ENCODE data around the gene AGPAT3. TPM values are rescaled to one million over a fixed set of nuclear protein-coding genes. Genes with fewer than 3 reads are reported as not detected.

Gene AGPAT3
- total RNA-seq, 4 donors from 2014 or later = 40.6 to 80.5 (median 65.3) TPM

- intact Hi-C loops (cut with DNase I) = no loop called here
- Histone ChIP-seq H3K36me3 (no peaks in the 10 kb centered on the region), H3K27me3 (no peaks in the 10 kb centered on the region), H3K9me3 (no peaks in the 10 kb centered on the region), H3K4me1 (peaks cover 5 to 15% of the 10 kb centered on the region in 2 donors), H3K27ac (peak within 1 kb of the TSS; percentile 91 to 98 (median 96)), H3K4me3 (replicated peaks in 1 of 3) (peak within 1 kb of the TSS; percentile 84 to 91 (median 87))
- WGBS, 2 donors = 2% methylated on average over 29 to 32 of the region's 107 CpGs
- no peak for TF ChIP-seq CTCF (IDR thresholded peaks at IDR 0.05)
- TF ChIP-seq POLR2A (IDR thresholded peaks at IDR 0.05) = peak; percentile 65 to 91
- peak; percentile 84 to 85 for DNase-seq
Measured at GRCh38 chr21:44011579-44012473, 146.8 kb downstream of the AGPAT3 start, which contains the start of gene TRAPPC10. TSS of gene TRAPPC10 (plus strand) at chr21:44012309. CDS start at chr21:44012494, 185 bp downstream.

- Histone ChIP-seq H3K36me3 (no peaks in the 10 kb centered on the region), H3K4me1 (peaks cover 5 to 15% of the 10 kb centered on the region in 2 donors), H3K27me3 (no peaks in the 10 kb centered on the region), H3K27ac (peak overlapping the region; percentile 75 to 86 (median 80)), H3K9me3 (no peaks in the 10 kb centered on the region), H3K4me3 (replicated peaks in 1 of 3) (peak overlapping the region; percentile 84 to 91 (median 87))
- WGBS, 2 donors = 0 to 1% methylated on average over 6 to 8 of the region's 87 CpGs
- peak; percentile 53 to 62 for DNase-seq
- intact Hi-C loops (cut with DNase I) = no loop called here
- no peak for TF ChIP-seq POLR2A (IDR thresholded peaks at IDR 0.05)
- TF ChIP-seq CTCF (IDR thresholded peaks at IDR 0.05) = peak in 3 of 6 experiments; percentile 8 to 31 (median 22)
Measured at GRCh38 chr21:44012474-44013379, 147.7 kb downstream of the AGPAT3 start.

DNA sequence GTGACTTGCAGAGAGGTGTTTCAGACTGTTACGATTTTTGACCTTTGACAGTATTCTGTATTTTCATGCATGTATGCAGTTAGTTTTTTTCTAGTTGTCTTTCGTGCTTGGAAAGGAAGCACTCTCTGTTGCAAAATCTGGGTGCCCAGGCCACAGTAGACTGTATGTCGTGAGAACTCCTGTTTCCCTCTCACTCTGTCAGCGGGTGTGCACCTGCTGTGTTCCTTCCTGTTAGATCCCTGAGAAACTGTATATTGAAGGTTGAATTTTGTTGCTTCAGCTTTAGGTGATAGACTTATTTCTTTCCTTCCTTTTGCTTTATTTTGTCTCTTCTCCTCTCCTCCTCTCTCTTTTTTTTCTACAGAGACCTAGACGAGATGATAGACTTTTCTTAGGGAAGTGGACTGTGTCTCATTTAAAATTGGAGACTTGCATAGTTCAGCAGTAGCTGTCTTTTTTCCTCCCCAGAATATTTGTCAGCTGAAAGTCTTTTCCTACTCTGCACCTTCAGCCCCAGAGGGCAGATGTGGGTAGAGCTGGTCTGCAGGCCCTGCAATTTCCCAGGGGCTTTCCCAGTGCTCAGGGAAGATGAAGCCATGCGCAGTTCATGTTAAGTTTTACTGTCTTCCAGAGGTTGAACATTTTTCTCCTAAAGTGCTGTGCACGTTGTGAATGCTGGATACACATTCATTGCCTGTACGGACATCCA, 148.5 kb downstream of the AGPAT3 start:
- Histone ChIP-seq H3K9me3 (no peaks in the 10 kb centered on the region), H3K27me3 (no peaks in the 10 kb centered on the region), H3K4me1 (peaks cover 5 to 15% of the 10 kb centered on the region in 2 donors), H3K4me3 (replicated peaks in 1 of 3) (peak overlapping the region; percentile 84 to 91 (median 87)), H3K36me3 (no peaks in the 10 kb centered on the region), H3K27ac (peak overlapping the region in 2 of 3 donors; percentile 80 to 86)
- no peak for TF ChIP-seq POLR2A (IDR thresholded peaks at IDR 0.05)
- TF ChIP-seq CTCF (IDR thresholded peaks at IDR 0.05) = no peak
- intact Hi-C loops (cut with DNase I) = no loop called here
- peak in 1 of 2 donors; percentile 16 for DNase-seq
- WGBS, 2 donors = 29 to 33% methylated on average over 8 of the region's 8 CpGs

DNA sequence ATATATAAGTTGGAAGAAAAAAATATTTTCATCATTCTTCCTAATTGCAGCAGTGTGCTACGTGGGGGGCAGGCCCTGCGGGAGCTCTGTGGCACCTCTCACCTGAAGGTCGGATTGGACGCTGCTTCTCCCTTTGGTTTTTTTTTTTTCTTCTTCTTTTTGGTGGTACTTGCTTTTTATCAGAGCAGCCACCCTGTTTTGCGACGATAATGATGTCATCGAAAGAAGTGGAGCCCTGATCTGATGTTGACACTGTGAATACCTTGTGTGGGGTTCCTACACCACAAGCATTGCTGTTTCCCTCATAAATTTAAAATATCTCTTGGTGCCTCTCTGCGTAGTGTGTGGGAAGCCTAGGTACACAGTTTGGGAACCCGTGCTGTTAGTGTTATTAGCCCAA, 152.6 kb downstream of the AGPAT3 start:
- 92% methylated on average over 9 of the region's 9 CpGs for WGBS, 2 donors
- Histone ChIP-seq H3K36me3 (no peaks in the 10 kb centered on the region), H3K27ac (no peak overlapping the region), H3K4me3 (replicated peaks in 1 of 3) (no peak overlapping the region), H3K27me3 (no peaks in the 10 kb centered on the region), H3K9me3 (no peaks in the 10 kb centered on the region), H3K4me1 (peaks cover 10 to 14% of the 10 kb centered on the region in 2 donors)
- no peak for DNase-seq
- no peak for TF ChIP-seq POLR2A (IDR thresholded peaks at IDR 0.05)
- no peak for TF ChIP-seq CTCF (IDR thresholded peaks at IDR 0.05)
- intact Hi-C loops (cut with DNase I) = no loop called here
